Measurements from ENCODE around the gene TECR.
"Not testable (repeated sequence)": the region's sequence is repeated elsewhere in the genome, so short reads cannot be mapped to it uniquely, and the experiment has no call there.

TECR gene

DNA sequence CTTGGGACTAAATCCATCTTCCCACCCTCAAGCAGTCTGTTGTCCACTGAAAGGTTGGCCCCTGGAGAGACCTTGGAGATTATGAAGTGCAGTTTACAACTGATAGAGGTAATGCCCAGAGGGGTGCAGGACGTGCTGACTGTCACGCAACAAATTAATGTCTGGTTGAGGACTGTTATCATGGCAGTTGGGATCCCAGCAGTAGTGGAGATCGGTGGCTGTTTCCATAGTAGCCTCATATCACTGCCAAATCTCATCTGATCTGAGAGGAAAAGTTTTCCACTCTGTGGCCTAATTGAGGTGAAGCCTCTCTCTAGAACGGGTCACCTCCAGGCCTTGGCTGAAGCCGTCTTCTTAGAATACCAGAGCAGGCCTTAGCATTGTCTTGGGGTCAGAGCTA, 4.1 kb downstream of the TECR start:
- no peak for DNase-seq (ENCODE audit: low read depth in 1 of 2, low spot score in 1 of 2)

DNA sequence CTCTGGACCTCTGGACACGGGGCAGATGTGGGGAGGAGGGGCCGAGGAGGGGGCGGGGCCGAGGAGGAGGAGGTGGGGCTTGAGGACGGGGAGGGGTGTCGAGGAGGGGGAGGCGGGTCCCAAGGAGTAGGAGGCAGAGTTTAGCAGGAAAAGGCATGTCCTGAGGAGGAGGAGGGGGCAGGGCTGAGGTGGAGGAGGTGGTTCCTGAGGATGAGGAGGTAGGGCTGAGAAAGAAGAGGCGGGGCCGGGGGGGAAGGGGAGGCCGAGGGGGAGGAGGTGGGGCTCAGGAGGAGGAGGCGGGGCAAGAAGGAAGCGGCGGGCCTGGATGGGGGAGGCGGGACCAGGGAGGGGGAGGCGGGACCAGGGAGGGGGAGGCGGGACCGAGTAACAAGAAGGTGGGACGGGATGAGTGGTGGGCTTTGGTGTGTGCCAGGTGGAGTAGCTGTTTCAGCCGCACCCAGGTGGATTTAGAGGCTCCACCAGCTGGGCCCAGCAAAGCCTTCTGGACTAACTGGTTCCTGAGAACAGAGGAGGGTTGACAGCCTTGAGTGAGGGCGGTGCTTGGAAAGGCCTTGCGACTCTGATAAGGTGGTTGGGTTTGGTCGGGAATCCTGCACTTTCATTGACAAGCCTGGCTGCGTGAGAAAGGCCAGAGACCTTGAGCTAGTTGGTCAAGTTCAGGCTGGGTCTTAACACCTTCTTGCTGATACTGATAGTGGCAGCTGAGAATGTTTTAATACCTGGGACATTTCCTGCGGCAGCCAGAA, 7.7 kb downstream of the TECR start:
- DNase-seq (ENCODE audit: low read depth in 1 of 2, low spot score in 1 of 2), result no peak

DNA sequence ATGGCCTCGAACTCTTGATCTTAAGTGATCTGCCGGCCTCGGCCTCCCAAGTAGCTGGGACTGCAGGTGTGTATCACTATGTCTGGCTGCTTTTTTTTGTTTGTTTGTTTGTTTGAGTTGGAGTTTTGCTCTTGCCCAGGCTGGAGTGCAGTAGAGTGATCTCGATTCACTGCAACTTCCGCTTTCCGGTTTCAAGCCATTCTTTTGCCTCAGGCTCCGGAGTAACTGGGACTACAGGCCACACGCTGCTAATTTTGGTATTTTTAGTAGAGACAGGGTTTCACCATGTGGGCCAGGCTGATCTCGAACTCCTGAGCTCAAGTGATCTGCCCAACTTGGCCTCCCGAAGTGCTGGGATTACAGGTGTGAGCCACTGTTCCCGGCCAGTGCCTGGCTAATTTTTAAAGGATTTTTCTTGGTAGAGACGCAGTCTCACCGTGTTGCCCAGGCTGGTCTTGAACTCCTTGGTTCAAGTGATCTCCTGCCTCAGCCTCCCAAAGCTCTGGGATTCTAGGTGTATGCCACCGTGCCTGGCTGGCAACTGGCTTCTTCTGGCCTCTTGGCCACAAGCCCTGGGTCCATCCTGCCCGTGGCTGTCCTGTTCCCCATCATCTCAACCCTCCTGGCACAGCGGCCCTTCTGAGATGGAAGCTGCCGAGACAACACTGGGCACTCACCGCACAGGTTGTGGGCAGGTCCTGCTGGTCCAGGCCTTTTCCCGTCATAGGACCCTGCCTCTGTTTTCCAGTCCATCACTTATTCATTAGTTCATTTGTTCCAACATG, 11.5 kb downstream of the TECR start:
- no peak for DNase-seq (ENCODE audit: low read depth in 1 of 2, low spot score in 1 of 2)

GRCh38 chr19:14541979-14542378, 12.6 kb downstream of the TECR start:
- not testable (repeated sequence) for DNase-seq (ENCODE audit: low read depth in 1 of 2, low spot score in 1 of 2)

DNA sequence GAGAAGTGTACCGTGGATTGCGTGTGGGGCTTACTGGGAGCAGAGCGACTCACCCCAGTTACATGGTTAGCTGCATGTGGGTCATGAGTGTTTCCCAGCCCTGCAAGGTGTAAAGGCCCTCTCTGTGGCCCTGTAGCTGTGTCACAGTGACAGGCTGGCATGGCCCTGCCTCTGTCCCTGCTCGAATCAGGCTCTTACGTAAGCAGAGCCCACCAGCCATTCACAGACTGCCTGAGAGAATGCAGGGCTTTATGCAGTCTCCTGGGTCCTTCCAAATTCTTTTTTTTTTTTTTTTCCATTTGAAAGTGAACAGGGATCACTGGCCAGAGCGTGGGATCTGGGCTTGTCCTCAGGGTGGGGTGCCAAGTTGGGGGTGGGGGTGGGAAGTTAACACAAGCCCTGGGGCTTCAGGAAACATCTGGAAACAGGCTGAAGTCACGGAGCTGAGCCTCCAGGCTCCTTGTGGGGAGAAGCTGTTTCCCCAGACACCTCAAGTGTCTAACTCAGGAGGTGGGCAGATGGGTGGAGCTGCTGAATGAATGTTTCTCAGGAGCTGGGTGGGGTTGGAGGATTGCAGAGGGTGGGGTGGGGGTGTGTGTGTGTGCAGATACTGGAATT, 13.4 kb downstream of the TECR start:
- no peak for DNase-seq (ENCODE audit: low read depth in 1 of 2, low spot score in 1 of 2)

- no peak for DNase-seq (ENCODE audit: low read depth in 1 of 2, low spot score in 1 of 2)
These were observed 14.7 kb downstream of the TECR start for GRCh38 chr19:14544047-14544446.

GRCh38 chr19:14544977-14545715, 15.8 kb downstream of the TECR start:
- DNase-seq (ENCODE audit: low read depth in 1 of 2, low spot score in 1 of 2), result no peak

DNA sequence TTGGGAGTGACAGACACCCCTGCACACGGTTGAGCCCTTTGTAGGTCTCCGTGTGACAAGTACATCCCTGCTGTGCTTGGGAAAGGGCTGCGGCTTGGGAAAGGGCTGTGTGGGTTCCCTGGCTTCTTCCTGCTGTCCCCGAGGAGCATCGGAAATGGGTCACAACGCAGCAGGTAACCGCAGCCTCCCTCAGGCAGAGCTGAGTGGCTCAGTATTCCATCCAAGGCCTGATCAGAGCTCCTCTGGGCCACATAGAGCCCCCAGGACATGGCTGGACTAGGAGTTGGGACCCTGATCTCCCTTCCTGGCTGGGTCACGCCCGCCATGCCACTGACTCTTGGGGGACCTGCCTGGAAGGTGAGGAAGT, 16.3 kb downstream of the TECR start:
- no peak for DNase-seq (ENCODE audit: low read depth in 1 of 2, low spot score in 1 of 2)

DNA sequence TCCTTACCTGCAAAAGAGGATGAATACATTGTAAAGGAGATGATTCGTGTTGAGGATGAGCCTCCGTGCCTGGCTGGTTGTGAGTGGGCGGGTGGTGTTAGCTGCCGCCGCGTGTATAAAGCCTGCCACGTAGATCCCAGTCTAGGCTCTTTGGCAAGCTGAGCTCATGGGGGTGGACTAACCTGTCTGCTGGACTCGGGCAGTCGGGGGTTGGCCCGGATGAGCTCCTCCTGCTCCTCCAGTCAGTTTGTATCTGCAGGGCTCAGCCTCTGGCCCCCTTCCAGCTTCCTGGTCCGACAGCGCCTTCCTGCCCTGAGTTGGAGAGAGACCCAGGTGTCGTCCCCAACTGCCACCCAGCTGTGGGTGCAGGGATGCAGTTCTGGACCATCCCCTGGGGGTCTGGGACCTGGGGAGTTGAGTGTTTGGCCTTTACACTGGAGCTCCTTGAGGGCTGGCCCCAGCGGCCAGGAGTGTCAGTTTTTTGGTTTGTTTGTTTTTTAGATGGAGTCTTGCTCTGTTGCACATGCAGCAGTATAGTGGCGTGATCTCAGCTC, 20.9 kb downstream of the TECR start:
- no peak for DNase-seq (ENCODE audit: low read depth in 1 of 2, low spot score in 1 of 2)

DNA sequence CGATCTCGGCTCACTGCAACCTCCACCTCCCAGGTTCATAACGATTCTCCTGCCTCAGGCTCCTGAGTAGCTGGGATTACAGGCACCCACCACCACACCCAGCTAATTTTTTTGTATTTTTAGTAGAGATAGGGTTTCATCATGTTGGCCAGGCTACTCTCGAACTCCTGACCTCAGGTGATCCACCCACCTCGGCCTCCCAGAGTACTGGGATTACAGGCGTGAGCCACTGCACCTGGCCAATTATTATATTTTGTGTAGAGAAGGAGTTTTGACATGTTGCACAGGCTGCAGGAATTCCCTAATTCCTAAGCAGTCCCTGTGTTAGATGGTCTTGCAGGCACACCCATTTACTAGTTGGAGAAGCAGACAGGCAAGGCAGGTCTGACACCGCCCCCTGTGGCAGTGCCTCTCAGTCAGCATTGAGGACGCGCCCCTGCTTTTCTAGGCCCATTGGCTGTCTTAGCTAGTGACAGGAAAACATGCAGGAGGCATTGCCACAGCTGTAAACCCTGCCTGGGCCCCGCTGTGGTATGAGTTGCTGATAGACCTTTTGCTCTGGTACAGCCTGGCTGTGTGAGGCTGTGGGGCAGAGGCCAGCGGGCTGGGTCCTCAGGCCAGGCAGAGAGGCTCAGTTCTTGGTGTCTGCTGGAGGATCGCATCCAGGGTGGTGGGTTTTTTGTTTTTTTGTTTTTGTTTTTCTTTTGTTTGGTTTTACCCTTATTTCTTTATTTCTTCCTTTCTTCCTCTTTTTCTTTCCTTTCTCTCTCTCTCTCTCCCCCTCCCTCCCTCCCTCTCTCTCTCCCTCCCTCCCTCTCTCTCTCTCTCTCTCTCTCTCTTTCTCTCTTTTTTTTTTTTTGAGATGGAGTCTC, 22.0 kb downstream of the TECR start:
- DNase-seq (ENCODE audit: low read depth in 1 of 2, low spot score in 1 of 2), result peak; percentile 47 to 59

- not testable (repeated sequence) for DNase-seq (ENCODE audit: low read depth in 1 of 2, low spot score in 1 of 2)
These were observed 22.6 kb downstream of the TECR start for GRCh38 chr19:14552006-14552360.

GRCh38 chr19:14553042-14553938, 23.9 kb downstream of the TECR start:
- no peak for DNase-seq (ENCODE audit: low read depth in 1 of 2, low spot score in 1 of 2)

DNA sequence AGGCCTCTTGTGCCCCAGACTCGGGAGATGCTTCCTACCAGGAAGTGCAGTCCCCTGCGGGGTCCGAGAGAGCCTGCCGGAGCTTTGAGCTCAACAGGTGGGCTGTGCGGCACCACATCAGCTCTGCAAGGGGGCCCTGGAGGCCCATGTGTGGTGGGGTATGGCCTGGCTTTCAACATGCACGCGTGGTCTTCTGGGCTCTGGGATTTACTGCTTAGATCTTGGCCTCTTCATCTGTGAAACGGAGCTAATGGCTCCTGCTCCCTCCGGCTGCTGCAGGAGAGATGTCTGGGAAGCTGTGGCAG, 24.5 kb downstream of the TECR start:
- DNase-seq (ENCODE audit: low read depth in 1 of 2, low spot score in 1 of 2), result no peak

DNA sequence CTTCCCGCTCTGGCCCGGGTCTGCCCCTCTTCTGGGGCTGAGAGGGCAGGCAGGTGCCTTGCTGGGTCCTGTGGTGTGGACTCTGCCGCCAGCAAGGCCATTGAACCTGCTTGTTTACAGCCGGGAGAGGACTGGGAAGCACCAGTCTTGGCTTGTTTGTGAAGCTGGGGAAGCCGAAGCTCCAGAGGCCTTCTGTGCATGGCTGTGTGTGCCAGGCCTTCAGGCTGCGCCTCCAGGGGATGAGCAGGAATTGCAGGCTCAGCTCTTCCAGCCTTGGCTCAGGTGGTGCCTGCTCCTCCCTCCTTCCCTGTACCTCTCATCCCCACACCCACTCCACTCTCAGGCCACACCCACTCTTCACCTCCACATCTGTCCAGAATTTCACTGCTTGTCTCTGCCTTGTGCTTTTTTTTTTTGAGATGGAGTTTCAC, 25.0 kb downstream of the TECR start:
- no peak for DNase-seq (ENCODE audit: low read depth in 1 of 2, low spot score in 1 of 2)

DNA sequence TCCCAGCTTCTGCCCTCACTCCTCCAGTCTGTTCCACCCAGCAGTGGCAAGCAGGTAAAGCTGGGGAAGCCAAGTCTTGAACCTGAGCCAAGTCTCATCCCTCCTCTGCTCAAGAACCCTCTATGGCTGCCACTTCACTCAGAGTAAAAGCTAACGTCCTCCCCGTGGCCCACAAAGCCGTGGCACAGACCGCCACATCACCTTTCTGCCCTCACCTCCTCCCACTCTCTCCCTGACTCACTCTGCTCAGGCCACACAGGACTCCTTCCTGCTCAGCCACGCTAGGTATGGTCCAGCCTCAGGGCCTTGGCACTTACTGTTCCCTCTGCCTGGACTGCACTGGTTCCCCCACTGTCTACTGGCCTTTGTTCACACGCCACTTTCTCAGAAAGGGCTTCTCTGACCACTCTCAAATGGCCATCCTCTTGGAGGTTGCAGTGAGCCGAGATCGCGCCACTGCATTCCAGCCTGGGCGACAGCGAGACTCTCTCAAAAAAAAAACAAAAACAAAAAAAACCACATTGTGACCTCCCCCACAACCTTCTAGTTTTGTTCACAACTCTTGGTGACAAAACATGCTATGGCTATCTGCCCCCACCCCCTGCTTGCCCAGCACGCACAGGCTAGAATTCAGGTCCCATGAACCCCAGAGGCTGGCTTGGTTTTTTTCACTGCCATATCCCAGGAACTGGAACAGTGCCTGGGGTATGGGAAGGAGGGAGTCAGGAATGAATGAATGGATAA, 26.7 kb downstream of the TECR start:
- DNase-seq (ENCODE audit: low read depth in 1 of 2, low spot score in 1 of 2), result no peak

GRCh38 chr19:14556662-14557188, 27.3 kb downstream of the TECR start:
- DNase-seq (ENCODE audit: low read depth in 1 of 2, low spot score in 1 of 2), result peak; percentile 55 to 58

- no peak for DNase-seq (ENCODE audit: low read depth in 1 of 2, low spot score in 1 of 2)
These were observed 29.1 kb downstream of the TECR start for GRCh38 chr19:14558370-14559066.

Data from activated T-helper 1 cell treated with anti-CD3 and anti-CD28 coated beads, Interleukin-2, amount 50 U/mL, for 16 hours (primary cell).